Panc1 (cell line): Measurements from ENCODE around the gene ATP1A3.

Source experiments
- POLR2AphosphoS5 ChIP-seq: IDR thresholded peaks from 2 replicates; pipeline ENCODE4 v1.6.1; 2012; ENCODE audit warnings: mild to moderate bottlenecking, low read depth, low read length, moderate library complexity
- SIN3A ChIP-seq: IDR thresholded peaks from 2 replicates; pipeline ENCODE4 v1.6.1; 2012; ENCODE audit warnings: low read depth, mild to moderate bottlenecking, low read length, moderate library complexity, borderline replicate concordance; ENCODE audit not compliant: insufficient read depth
- TCF7L2 ChIP-seq: IDR thresholded peaks from 2 replicates; pipeline ENCODE4 v1.6.1; 2011; ENCODE audit warnings: mild to moderate bottlenecking, low read depth, low read length, inconsistent platforms
- TF ChIP-seq, protein P1 (sequence below): fragments of 450-650 bp; IDR thresholded peaks from 2 replicates; pipeline ENCODE4 v1.5.1; 2017; ENCODE audit warnings: mild to moderate bottlenecking

DNA sequence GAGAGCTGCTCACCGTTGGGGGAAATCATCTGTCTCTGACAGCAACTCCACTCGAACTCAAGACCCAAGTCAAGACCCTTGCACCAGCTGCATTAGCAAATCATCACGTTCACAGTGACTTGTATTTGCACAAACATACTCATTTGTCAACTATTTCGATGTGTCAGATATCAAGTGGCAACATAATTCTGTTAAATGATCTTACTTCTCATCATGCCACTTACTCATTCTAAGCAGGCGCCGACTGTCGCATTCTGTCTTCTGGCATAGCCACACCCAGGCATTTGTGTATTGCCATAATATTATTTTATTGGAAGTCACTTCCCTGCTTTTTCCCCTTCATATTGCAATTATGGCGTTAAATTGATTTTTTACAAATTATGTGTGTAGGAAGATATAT lies 23.0 kb upstream of the ATP1A3 start:
- TF ChIP-seq, protein P1, sequence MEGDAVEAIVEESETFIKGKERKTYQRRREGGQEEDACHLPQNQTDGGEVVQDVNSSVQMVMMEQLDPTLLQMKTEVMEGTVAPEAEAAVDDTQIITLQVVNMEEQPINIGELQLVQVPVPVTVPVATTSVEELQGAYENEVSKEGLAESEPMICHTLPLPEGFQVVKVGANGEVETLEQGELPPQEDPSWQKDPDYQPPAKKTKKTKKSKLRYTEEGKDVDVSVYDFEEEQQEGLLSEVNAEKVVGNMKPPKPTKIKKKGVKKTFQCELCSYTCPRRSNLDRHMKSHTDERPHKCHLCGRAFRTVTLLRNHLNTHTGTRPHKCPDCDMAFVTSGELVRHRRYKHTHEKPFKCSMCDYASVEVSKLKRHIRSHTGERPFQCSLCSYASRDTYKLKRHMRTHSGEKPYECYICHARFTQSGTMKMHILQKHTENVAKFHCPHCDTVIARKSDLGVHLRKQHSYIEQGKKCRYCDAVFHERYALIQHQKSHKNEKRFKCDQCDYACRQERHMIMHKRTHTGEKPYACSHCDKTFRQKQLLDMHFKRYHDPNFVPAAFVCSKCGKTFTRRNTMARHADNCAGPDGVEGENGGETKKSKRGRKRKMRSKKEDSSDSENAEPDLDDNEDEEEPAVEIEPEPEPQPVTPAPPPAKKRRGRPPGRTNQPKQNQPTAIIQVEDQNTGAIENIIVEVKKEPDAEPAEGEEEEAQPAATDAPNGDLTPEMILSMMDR, result no peak
- TF ChIP-seq SIN3A (no peak), TCF7L2 (no peak), POLR2AphosphoS5 (no peak)
